Liver (tissue), 9 donors: ENCODE results near the gene DNAH7. TPM values are rescaled to one million over a fixed set of nuclear protein-coding genes. Genes with fewer than 3 reads are reported as not detected.

Source experiments
- DNase-seq: peaks from one replicate; pipeline ENCODE4 v3.0.0-alpha.2; 2017; ENCODE audit warnings: low spot score
- H3K27ac ChIP-seq, 2 donors: one replicate each; pipeline ENCODE4 v1.7.0; 2013; ENCODE audit warnings: inconsistent platforms in 2 of 2, low read length in 2 of 2, control low read depth in 1 of 2, low read depth in 1 of 2, mild to moderate bottlenecking in 1 of 2
- H3K27me3 ChIP-seq, 4 donors: one replicate each; pipeline versions ENCODE4 v1.6.1 to v1.7.0; 2013; ENCODE audit warnings: low read length in 3 of 4, inconsistent platforms in 1 of 4, mild to moderate bottlenecking in 1 of 4, moderate library complexity in 1 of 4; ENCODE audit not compliant: control insufficient read depth in 4 of 4, insufficient read depth in 4 of 4
- H3K36me3 ChIP-seq, 4 donors: one replicate each; pipeline versions ENCODE4 v1.6.1 to v1.7.0; 2013; ENCODE audit warnings: low read length in 3 of 4, mild to moderate bottlenecking in 3 of 4, low read depth in 1 of 4, moderate library complexity in 1 of 4; ENCODE audit not compliant: control insufficient read depth in 4 of 4, insufficient read depth in 3 of 4
- H3K4me1 ChIP-seq, 4 donors: one replicate each; pipeline versions ENCODE4 v1.6.1 to v1.7.0; 2013; ENCODE audit warnings: low read length in 3 of 4, mild to moderate bottlenecking in 3 of 4, moderate library complexity in 1 of 4; ENCODE audit not compliant: control insufficient read depth in 4 of 4, insufficient read depth in 4 of 4
- H3K4me3 ChIP-seq, 3 donors: one replicate each; pipeline versions ENCODE4 v1.6.1 to v1.7.0; 2013; ENCODE audit warnings: low read length in 3 of 3, control low read depth in 1 of 3, low read depth in 1 of 3, mild to moderate bottlenecking in 1 of 3
- H3K9ac ChIP-seq, 2 donors: one replicate each; pipeline ENCODE4 v1.7.0; 2013; ENCODE audit warnings: low read length in 2 of 2, mild to moderate bottlenecking in 2 of 2, moderate library complexity in 2 of 2, control low read depth in 1 of 2, low read depth in 1 of 2
- H3K9me3 ChIP-seq, 4 donors: one replicate each; pipeline versions ENCODE4 v1.6.1 to v1.7.0; 2013; ENCODE audit warnings: low read length in 3 of 4; ENCODE audit not compliant: control insufficient read depth in 4 of 4
- ATF3 ChIP-seq: IDR thresholded peaks from 2 replicates; pipeline ENCODE4 v1.6.1; 2016; ENCODE audit warnings: antibody characterized with exemption
- CTCF ChIP-seq: fragments of 150-350 bp; IDR thresholded peaks from 2 replicates; pipeline ENCODE4 v1.5.1; 2017; ENCODE audit warnings: improper control_type of control experiment, low read depth, low read length; ENCODE audit not compliant: missing input control
- EGR1 ChIP-seq, 2 donors: IDR thresholded peaks; 2 replicates each; pipeline ENCODE4 v1.6.1; 2016 to 2018; ENCODE audit warnings: antibody characterized with exemption in 2 of 2, low read depth in 2 of 2
- FOXA1 ChIP-seq: IDR thresholded peaks from 2 replicates; pipeline ENCODE4 v1.6.1; 2016; ENCODE audit warnings: antibody characterized with exemption
- HNF4G ChIP-seq: IDR thresholded peaks from 2 replicates; pipeline ENCODE4 v1.6.1; 2016; ENCODE audit warnings: antibody characterized with exemption
- JUND ChIP-seq, 2 donors: IDR thresholded peaks; 2 replicates each; pipeline ENCODE4 v1.6.1; 2016; ENCODE audit warnings: antibody characterized with exemption in 2 of 2
- MAX ChIP-seq: IDR thresholded peaks from 2 replicates; pipeline ENCODE4 v1.6.1; 2016; ENCODE audit warnings: antibody characterized with exemption
- REST ChIP-seq: IDR thresholded peaks from 2 replicates; pipeline ENCODE4 v1.6.1; 2016; ENCODE audit warnings: antibody characterized with exemption, mild to moderate bottlenecking
- RXRA ChIP-seq, 2 donors: IDR thresholded peaks; 2 replicates each; pipeline ENCODE4 v1.6.1; 2017 to 2018; ENCODE audit warnings: antibody characterized with exemption in 2 of 2, mild to moderate bottlenecking in 1 of 2
- SP1 ChIP-seq: IDR thresholded peaks from 2 replicates; pipeline ENCODE4 v1.6.1; 2018; ENCODE audit warnings: antibody characterized with exemption, mild to moderate bottlenecking
- ZBTB33 ChIP-seq: IDR thresholded peaks from 2 replicates; pipeline ENCODE4 v1.6.1; 2016; ENCODE audit warnings: antibody characterized with exemption
- WGBS: extraction: QIAGEN DNeasy Blood & Tissue Kit; methylation state at CpG from one replicate; pipeline ENCODE4 v1.1.7; 2013; 5-methylcytosine and 5-hydroxymethylcytosine counted together
- polyA plus RNA-seq, 2 donors: library from polyadenylated mRNA; stranded (reverse) in 1 of 2; unstranded in 1 of 2; fragments of 200-250 nt in 1 of 2; fragments of >200 nt in 1 of 2; fragmentation: Nextera tagmentation in 1 of 2; extraction: Ambion mirVana in 1 of 2; gene quantifications; one replicate each; pipeline versions ENCODE4 v1.2.1 to v1.2.3, GENCODE V29; 2013 to 2015
- total RNA-seq, 2 donors: library from RNA; depleted of rRNA; stranded (reverse); fragments of >200 nt; gene quantifications; one replicate each; pipeline ENCODE4 v1.2.3, GENCODE V29; 2014
- donor health status: healthy.
- donor health status: healthy.
- donor health status: healthy.
- donor health status: healthy.
- donor health status: healthy.

The DNAH7 gene
- total and polyA plus RNA-seq, 4 donors = under 0.01 to 0.50 (median 0.07) TPM

- Histone ChIP-seq H3K27ac (no peak overlapping the region), H3K36me3 (no peaks in the 10 kb centered on the region), H3K9me3 (no peaks in the 10 kb centered on the region), H3K9ac (no peak overlapping the region), H3K27me3 (no peaks in the 10 kb centered on the region), H3K4me3 (no peak overlapping the region), H3K4me1 (no peaks in the 10 kb centered on the region)
- no peak for DNase-seq
- TF ChIP-seq EGR1 (IDR thresholded peaks at IDR 0.05; ENCODE audit: low read depth in 2 of 2) (no peak), CTCF (no peak)
- WGBS = 94% methylated on average over 1 of the region's 1 CpG
Measured at GRCh38 chr2:195732574-195732973, 336.1 kb downstream of the DNAH7 start.

- TF ChIP-seq EGR1 (IDR thresholded peaks at IDR 0.05; ENCODE audit: low read depth in 2 of 2) (no peak), HNF4G (no peak), ZBTB33 (no peak), SP1 (no peak), MAX (no peak), JUND (IDR thresholded peaks at IDR 0.05) (no peak), REST (no peak), RXRA (IDR thresholded peaks at IDR 0.05) (no peak)
- Histone ChIP-seq H3K4me1 (no peaks in the 10 kb centered on the region), H3K27ac (no peak overlapping the region), H3K9ac (no peak overlapping the region), H3K4me3 (no peak overlapping the region), H3K27me3 (no peaks in the 10 kb centered on the region), H3K9me3 (no peaks in the 10 kb centered on the region), H3K36me3 (no peaks in the 10 kb centered on the region)
- WGBS = 99% methylated on average over 3 of the region's 3 CpGs
- DNase-seq = no peak
Measured at GRCh38 chr2:195730912-195731311, 337.7 kb downstream of the DNAH7 start.

GRCh38 chr2:195727106-195727505 is 341.5 kb downstream of the DNAH7 start:
- no peak for TF ChIP-seq SP1
- no peak for TF ChIP-seq REST
- TF ChIP-seq ATF3 = no peak
- no peak for TF ChIP-seq EGR1 (IDR thresholded peaks at IDR 0.05; ENCODE audit: low read depth in 2 of 2)
- no peak for TF ChIP-seq FOXA1
- no peaks in the 10 kb centered on the region for H3K27me3 ChIP-seq
- H3K9me3 ChIP-seq = no peaks in the 10 kb centered on the region
- WGBS = 96% methylated on average over 4 of the region's 4 CpGs
- no peaks in the 10 kb centered on the region for H3K4me1 ChIP-seq
- no peak overlapping the region for H3K4me3 ChIP-seq
- no peaks in the 10 kb centered on the region for H3K36me3 ChIP-seq
- no peak overlapping the region for H3K27ac ChIP-seq
- no peak for DNase-seq
- no peak overlapping the region for H3K9ac ChIP-seq
